A549 (cell line): ENCODE measurements around the gene C3orf20.
"Not testable (repeated sequence)": the region's sequence is repeated elsewhere in the genome, so short reads cannot be mapped to it uniquely, and the experiment has no call there.

Source experiments
- CHD2 ChIP-seq: fragments of 150-350 bp; IDR thresholded peaks from 2 replicates; pipeline ENCODE4 v1.6.1; 2014; ENCODE audit warnings: low read length; ENCODE audit not compliant: partially characterized antibody
- CTCF ChIP-seq: fragments of >200 bp; sonication (Bioruptor Twin); formaldehyde crosslinking; IDR thresholded peaks from 3 replicates; pipeline ENCODE4 v1.5.1; 2016
- JUN ChIP-seq, 2 experiments: fragments of >200 bp; sonication (Bioruptor Twin); formaldehyde crosslinking; IDR thresholded peaks; 2 replicates in 1 of 2; 3 replicates in 1 of 2; pipeline ENCODE4 v1.6.1; 2016 to 2017
- POLR2A ChIP-seq: IDR thresholded peaks from 2 replicates; pipeline ENCODE4 v1.6.1; 2012; ENCODE audit warnings: mild to moderate bottlenecking, low read length
- RAD21 ChIP-seq, 2 experiments: fragments of >200 bp in 1 of 2; sonication (Bioruptor Twin) in 1 of 2; formaldehyde crosslinking in 1 of 2; IDR thresholded peaks in 1 of 2; conservative IDR thresholded peaks in 1 of 2; 2 replicates in 1 of 2; 3 replicates in 1 of 2; pipeline ENCODE4 v1.6.1; 2012 to 2018; ENCODE audit warnings: inconsistent platforms in 1 of 2
- ZC3H11A ChIP-seq: fragments of 450-650 bp; IDR thresholded peaks from 2 replicates; pipeline ENCODE4 v1.6.1; 2014; ENCODE audit warnings: antibody characterized with exemption, mild to moderate bottlenecking
- ZSCAN20 ChIP-seq: fragments of 250-450 bp; sonication (Bioruptor Pico); IDR thresholded peaks from 2 replicates; pipeline ENCODE4 v1.8.0; 2022; ENCODE audit warnings: mild to moderate bottlenecking, moderate library complexity
- TF ChIP-seq, protein P1 (sequence below): fragments of 250-450 bp; sonication (Bioruptor Pico); IDR thresholded peaks from 2 replicates; pipeline ENCODE4 v1.5.0; 2020; ENCODE audit warnings: low read depth, mild to moderate bottlenecking, moderate library complexity

DNA sequence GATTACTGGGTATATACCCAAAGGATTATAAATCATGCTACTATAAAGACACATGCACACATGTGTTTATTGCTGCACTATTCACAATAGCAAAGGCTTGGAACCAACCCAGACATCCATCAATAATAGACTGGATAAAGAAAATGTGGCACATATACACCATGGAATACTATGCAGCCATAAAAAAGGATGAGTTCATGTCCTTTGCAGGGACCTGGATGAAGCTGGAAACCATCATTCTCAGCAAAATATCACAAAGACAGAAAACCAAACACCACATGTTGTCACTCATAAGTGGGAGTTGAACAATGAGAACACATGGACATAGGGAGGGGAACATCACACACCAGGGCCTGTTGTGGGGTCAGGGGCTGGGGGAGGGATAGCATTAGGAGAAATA, 78.0 kb downstream of the C3orf20 start:
- not testable (repeated sequence) for TF ChIP-seq CTCF; CHD2; RAD21 (conservative IDR thresholded peaks at IDR 0.05 in 1 of 2, IDR thresholded peaks at IDR 0.05 in 1 of 2); ZC3H11A; ZSCAN20; POLR2A; JUN (IDR thresholded peaks at IDR 0.05)
- TF ChIP-seq, protein P1, sequence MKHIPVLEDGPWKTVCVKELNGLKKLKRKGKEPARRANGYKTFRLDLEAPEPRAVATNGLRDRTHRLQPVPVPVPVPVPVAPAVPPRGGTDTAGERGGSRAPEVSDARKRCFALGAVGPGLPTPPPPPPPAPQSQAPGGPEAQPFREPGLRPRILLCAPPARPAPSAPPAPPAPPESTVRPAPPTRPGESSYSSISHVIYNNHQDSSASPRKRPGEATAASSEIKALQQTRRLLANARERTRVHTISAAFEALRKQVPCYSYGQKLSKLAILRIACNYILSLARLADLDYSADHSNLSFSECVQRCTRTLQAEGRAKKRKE (CRISPR knock-in tag) = not testable (repeated sequence)
